Measurements from ENCODE around the gene MRRF. TPM values are rescaled to one million over a fixed set of nuclear protein-coding genes. Genes with fewer than 3 reads are reported as not detected.

MRRF gene
- total RNA-seq, 1 experiment from 2014 or later, result 42.3 TPM

- Mint-ChIP-seq H3K4me1 (peaks cover 42% of the 10 kb centered on the region), H3K4me3 (no peak overlapping the region), H3K9me3 (no peaks in the 10 kb centered on the region), H3K27ac (peak overlapping the region; percentile 54), H3K27me3 (ENCODE audit: low read depth) (no peaks in the 10 kb centered on the region), H3K36me3 (peaks cover 15% of the 10 kb centered on the region)
- POLR2A ChIA-PET, result no interaction called here
- CTCF ChIA-PET, result interaction anchor here (0.9 to 1.2 kb wide), 3 partner anchors 98 to 130 kb away, joined by 3 to 4 read pairs (median 3); no protein-coding TSS in a partner anchor
- ATAC-seq, result peak; percentile 80
- no peak for DNase-seq (ENCODE audit: low spot score)
- no peak for TF ChIP-seq CBFB (CRISPR knock-in tag; IDR thresholded peaks at IDR 0.05; ENCODE audit: low read depth)
- TF ChIP-seq, protein P1, sequence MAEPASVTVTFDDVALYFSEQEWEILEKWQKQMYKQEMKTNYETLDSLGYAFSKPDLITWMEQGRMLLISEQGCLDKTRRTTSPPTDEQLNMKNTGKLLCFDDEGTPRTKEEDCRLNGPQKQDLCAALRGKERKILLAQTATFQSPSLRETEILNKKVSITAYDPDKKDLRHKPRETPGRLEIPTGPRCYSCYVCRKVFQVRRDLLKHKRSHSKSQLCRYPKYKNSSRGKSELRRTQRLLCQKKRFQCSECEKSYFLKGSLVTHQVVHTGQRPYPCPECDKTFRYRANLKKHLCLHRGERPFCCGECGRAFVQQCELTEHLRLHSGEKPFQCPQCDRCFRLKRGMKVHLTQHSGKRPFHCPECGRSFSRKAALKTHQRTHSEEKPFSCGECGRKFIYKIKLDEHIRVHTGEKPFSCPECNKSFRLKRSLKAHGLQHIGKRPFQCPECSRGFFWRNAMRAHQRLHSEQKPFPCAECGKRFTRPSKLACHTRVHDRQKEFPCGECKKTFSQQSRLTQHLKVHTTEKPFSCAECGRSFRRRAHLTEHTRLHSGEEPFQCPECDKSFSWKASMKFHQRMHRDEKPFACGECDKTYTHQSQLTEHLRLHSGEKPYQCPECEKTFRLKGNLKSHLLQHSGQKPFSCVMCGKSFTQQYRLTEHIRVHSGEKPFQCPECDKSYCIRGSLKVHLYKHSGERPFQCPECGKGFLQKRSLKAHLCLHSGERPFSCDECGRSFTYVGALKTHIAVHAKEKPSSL (CRISPR knock-in tag; conservative IDR thresholded peaks at IDR 0.05), result no peak
- TF ChIP-seq FOXP4 (CRISPR knock-in tag; IDR thresholded peaks at IDR 0.05), result no peak
- no peak for TF ChIP-seq TEAD1 (CRISPR knock-in tag; IDR thresholded peaks at IDR 0.05)
- no peak for TF ChIP-seq JUN (CRISPR knock-in tag; IDR thresholded peaks at IDR 0.05)
- TF ChIP-seq, protein P2, sequence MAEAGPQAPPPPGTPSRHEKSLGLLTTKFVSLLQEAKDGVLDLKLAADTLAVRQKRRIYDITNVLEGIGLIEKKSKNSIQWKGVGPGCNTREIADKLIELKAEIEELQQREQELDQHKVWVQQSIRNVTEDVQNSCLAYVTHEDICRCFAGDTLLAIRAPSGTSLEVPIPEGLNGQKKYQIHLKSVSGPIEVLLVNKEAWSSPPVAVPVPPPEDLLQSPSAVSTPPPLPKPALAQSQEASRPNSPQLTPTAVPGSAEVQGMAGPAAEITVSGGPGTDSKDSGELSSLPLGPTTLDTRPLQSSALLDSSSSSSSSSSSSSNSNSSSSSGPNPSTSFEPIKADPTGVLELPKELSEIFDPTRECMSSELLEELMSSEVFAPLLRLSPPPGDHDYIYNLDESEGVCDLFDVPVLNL (CRISPR knock-in tag; IDR thresholded peaks at IDR 0.05; ENCODE audit: borderline replicate concordance, low read depth), result no peak
- TF ChIP-seq PRRX2 (CRISPR knock-in tag; IDR thresholded peaks at IDR 0.05), result no peak
- no peak for TF ChIP-seq IRF2 (CRISPR knock-in tag; IDR thresholded peaks at IDR 0.05; ENCODE audit: borderline replicate concordance, low read depth)
- TF ChIP-seq, protein P3, sequence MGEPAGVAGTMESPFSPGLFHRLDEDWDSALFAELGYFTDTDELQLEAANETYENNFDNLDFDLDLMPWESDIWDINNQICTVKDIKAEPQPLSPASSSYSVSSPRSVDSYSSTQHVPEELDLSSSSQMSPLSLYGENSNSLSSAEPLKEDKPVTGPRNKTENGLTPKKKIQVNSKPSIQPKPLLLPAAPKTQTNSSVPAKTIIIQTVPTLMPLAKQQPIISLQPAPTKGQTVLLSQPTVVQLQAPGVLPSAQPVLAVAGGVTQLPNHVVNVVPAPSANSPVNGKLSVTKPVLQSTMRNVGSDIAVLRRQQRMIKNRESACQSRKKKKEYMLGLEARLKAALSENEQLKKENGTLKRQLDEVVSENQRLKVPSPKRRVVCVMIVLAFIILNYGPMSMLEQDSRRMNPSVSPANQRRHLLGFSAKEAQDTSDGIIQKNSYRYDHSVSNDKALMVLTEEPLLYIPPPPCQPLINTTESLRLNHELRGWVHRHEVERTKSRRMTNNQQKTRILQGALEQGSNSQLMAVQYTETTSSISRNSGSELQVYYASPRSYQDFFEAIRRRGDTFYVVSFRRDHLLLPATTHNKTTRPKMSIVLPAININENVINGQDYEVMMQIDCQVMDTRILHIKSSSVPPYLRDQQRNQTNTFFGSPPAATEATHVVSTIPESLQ (CRISPR knock-in tag; IDR thresholded peaks at IDR 0.05), result no peak
- TF ChIP-seq ZNF281 (CRISPR knock-in tag; IDR thresholded peaks at IDR 0.05), result no peak
- TF ChIP-seq GABPB1 (CRISPR knock-in tag; IDR thresholded peaks at IDR 0.05), result no peak
- no peak for TF ChIP-seq ELF4 (CRISPR knock-in tag; IDR thresholded peaks at IDR 0.05; ENCODE audit: low read depth)
- TF ChIP-seq SP1 (CRISPR knock-in tag; conservative IDR thresholded peaks at IDR 0.05), result no peak
- no peak for TF ChIP-seq ESRRA (CRISPR knock-in tag; IDR thresholded peaks at IDR 0.05; ENCODE audit: borderline replicate concordance)
- TF ChIP-seq HMGA2 (CRISPR knock-in tag; IDR thresholded peaks at IDR 0.05), result no peak
- TF ChIP-seq SOX15 (CRISPR knock-in tag; IDR thresholded peaks at IDR 0.05), result no peak
- TF ChIP-seq, protein P4, sequence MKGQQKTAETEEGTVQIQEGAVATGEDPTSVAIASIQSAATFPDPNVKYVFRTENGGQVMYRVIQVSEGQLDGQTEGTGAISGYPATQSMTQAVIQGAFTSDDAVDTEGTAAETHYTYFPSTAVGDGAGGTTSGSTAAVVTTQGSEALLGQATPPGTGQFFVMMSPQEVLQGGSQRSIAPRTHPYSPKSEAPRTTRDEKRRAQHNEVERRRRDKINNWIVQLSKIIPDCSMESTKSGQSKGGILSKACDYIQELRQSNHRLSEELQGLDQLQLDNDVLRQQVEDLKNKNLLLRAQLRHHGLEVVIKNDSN (CRISPR knock-in tag; IDR thresholded peaks at IDR 0.05), result no peak
- no peak for TF ChIP-seq ZNF423 (CRISPR knock-in tag; IDR thresholded peaks at IDR 0.05)
- TF ChIP-seq, protein P5, sequence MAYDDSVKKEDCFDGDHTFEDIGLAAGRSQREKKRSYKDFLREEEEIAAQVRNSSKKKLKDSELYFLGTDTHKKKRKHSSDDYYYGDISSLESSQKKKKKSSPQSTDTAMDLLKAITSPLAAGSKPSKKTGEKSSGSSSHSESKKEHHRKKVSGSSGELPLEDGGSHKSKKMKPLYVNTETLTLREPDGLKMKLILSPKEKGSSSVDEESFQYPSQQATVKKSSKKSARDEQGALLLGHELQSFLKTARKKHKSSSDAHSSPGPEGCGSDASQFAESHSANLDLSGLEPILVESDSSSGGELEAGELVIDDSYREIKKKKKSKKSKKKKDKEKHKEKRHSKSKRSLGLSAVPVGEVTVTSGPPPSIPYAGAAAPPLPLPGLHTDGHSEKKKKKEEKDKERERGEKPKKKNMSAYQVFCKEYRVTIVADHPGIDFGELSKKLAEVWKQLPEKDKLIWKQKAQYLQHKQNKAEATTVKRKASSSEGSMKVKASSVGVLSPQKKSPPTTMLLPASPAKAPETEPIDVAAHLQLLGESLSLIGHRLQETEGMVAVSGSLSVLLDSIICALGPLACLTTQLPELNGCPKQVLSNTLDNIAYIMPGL (CRISPR knock-in tag; IDR thresholded peaks at IDR 0.05), result no peak
- no peak for TF ChIP-seq ZSCAN18 (CRISPR knock-in tag; IDR thresholded peaks at IDR 0.05)
These were observed 11.9 kb upstream of the MRRF start for GRCh38 chr9:122252796-122253195.
